Neural cell (in vitro differentiated cells): ENCODE results near the gene CDH4. TPM values are rescaled to one million over a fixed set of nuclear protein-coding genes. Genes with fewer than 3 reads are reported as not detected.

Source experiments
- H2AFZ ChIP-seq: fragments of 200-600, 300-800 bp; sonication (generic), shearing (Covaris generic); 2 replicates; pipeline ENCODE4 v1.6.0; 2014; ENCODE audit warnings: low read depth, mild to moderate bottlenecking, antibody characterized with exemption, low read length, moderate library complexity
- H3F3A ChIP-seq: fragments of 200-600 bp; shearing (Covaris generic); 2 replicates; pipeline ENCODE4 v1.6.1; 2016; ENCODE audit warnings: mild to moderate bottlenecking, moderate library complexity, mixed read lengths, antibody characterized with exemption, low read length; ENCODE audit not compliant: insufficient read depth, poor library complexity, severe bottlenecking
- H3K27ac ChIP-seq: fragments of 200-600, 300-800 bp; sonication (generic), shearing (Covaris generic); 2 replicates; pipeline ENCODE4 v1.5.1; 2014; ENCODE audit warnings: mild to moderate bottlenecking, low read length, moderate library complexity
- H3K27me3 ChIP-seq: fragments of 300-800, 200-600 bp; sonication (generic), shearing (Covaris generic); 2 replicates; pipeline ENCODE4 v1.6.0; 2014; ENCODE audit warnings: mild to moderate bottlenecking, low read depth, low read length, moderate library complexity; ENCODE audit not compliant: insufficient read depth
- H3K36me3 ChIP-seq: fragments of 300-800, 200-600 bp; sonication (generic), shearing (Covaris generic); 2 replicates; pipeline ENCODE4 v1.5.1; 2014; ENCODE audit warnings: mild to moderate bottlenecking, antibody characterized with exemption, low read length, moderate library complexity; ENCODE audit not compliant: insufficient read depth
- H3K4me2 ChIP-seq: fragments of 300-800, 200-600 bp; sonication (generic), shearing (Covaris generic); 2 replicates; pipeline ENCODE4 v1.6.0; 2014; ENCODE audit warnings: mild to moderate bottlenecking, low read length
- H3K4me3 ChIP-seq: fragments of 300-800, 200-600 bp; sonication (generic), shearing (Covaris generic); 2 replicates; pipeline ENCODE4 v1.5.1; 2014; ENCODE audit warnings: mild to moderate bottlenecking, low read length, moderate library complexity
- H3K79me2 ChIP-seq: fragments of 200-600 bp; shearing (Covaris generic); replicated peaks from 2 replicates; pipeline ENCODE4 v1.6.0; 2014; ENCODE audit warnings: mild to moderate bottlenecking, low read length, moderate library complexity; ENCODE audit not compliant: insufficient read depth
- H3K9ac ChIP-seq: fragments of 300-800, 200-600 bp; sonication (generic), shearing (Covaris generic); 2 replicates; pipeline ENCODE4 v1.6.1; 2016; ENCODE audit warnings: mild to moderate bottlenecking, low read length, mixed read lengths
- H3K9me2 ChIP-seq: fragments of 200-600 bp; shearing (Covaris generic); 2 replicates; pipeline ENCODE4 v1.6.1; 2016; ENCODE audit warnings: mild to moderate bottlenecking, low read length, mixed read lengths; ENCODE audit not compliant: insufficient read depth
- H3K9me3 ChIP-seq: fragments of 200-600, 300-800 bp; sonication (generic), shearing (Covaris generic); 2 replicates; pipeline ENCODE4 v1.6.1; 2016; ENCODE audit warnings: mild to moderate bottlenecking, mixed run types, low read length, moderate library complexity, mixed read lengths
- H4K20me1 ChIP-seq: fragments of 200-600 bp; shearing (Covaris generic); 2 replicates; pipeline ENCODE4 v1.6.1; 2016; ENCODE audit warnings: mild to moderate bottlenecking, mixed run types; ENCODE audit not compliant: insufficient read depth
- EP300 ChIP-seq: fragments of 450-650 bp; conservative IDR thresholded peaks from 2 replicates; pipeline ENCODE4 v1.6.1; 2014; ENCODE audit warnings: antibody characterized with exemption, mild to moderate bottlenecking, moderate library complexity; ENCODE audit not compliant: poor library complexity, severe bottlenecking
- EZH2 ChIP-seq: fragments of 200-600, 300-800 bp; shearing (Covaris generic), sonication (generic); IDR thresholded peaks from 2 replicates; pipeline ENCODE4 v1.6.1; 2014; ENCODE audit warnings: antibody characterized with exemption, low read length, borderline replicate concordance, mild to moderate bottlenecking; ENCODE audit not compliant: insufficient read depth, poor library complexity, severe bottlenecking
- MXI1 ChIP-seq: fragments of 450-650 bp; conservative IDR thresholded peaks from 2 replicates; pipeline ENCODE4 v1.6.1; 2014; ENCODE audit warnings: antibody characterized with exemption, mild to moderate bottlenecking; ENCODE audit not compliant: poor library complexity, severe bottlenecking
- POLR2AphosphoS5 ChIP-seq: IDR thresholded peaks from 2 replicates; pipeline ENCODE4 v1.6.1; 2012
- RAD21 ChIP-seq: fragments of 450-650 bp; conservative IDR thresholded peaks from 2 replicates; pipeline ENCODE4 v1.6.1; 2014; ENCODE audit warnings: antibody characterized with exemption, mild to moderate bottlenecking, moderate library complexity
- SMC3 ChIP-seq: fragments of 450-650 bp; conservative IDR thresholded peaks from 2 replicates; pipeline ENCODE4 v1.6.1; 2014; ENCODE audit warnings: antibody characterized with exemption, mild to moderate bottlenecking, moderate library complexity; ENCODE audit not compliant: poor library complexity
- TAF1 ChIP-seq: IDR thresholded peaks from 2 replicates; pipeline ENCODE4 v1.6.1; 2012; ENCODE audit warnings: low read depth
- polyA plus RNA-seq: library from polyadenylated mRNA; depleted of rRNA; stranded (reverse); fragments of >200 nt; gene quantifications from 2 replicates; pipeline ENCODE4 v1.2.3, GENCODE V29; 2014
- TF ChIP-seq, protein P1 (sequence below): fragments of 450-650 bp; IDR thresholded peaks from 2 replicates; pipeline ENCODE4 v1.5.1; 2014; ENCODE audit warnings: antibody characterized with exemption, mild to moderate bottlenecking, moderate library complexity; ENCODE audit not compliant: poor library complexity, severe bottlenecking
- TF ChIP-seq, protein P2 (sequence below): IDR thresholded peaks from 2 replicates; pipeline ENCODE4 v1.6.1; 2012; ENCODE audit warnings: borderline replicate concordance

CDH4 gene
- polyA plus RNA-seq, 1 donor from 2014 or later, result 24.6 TPM

DNA sequence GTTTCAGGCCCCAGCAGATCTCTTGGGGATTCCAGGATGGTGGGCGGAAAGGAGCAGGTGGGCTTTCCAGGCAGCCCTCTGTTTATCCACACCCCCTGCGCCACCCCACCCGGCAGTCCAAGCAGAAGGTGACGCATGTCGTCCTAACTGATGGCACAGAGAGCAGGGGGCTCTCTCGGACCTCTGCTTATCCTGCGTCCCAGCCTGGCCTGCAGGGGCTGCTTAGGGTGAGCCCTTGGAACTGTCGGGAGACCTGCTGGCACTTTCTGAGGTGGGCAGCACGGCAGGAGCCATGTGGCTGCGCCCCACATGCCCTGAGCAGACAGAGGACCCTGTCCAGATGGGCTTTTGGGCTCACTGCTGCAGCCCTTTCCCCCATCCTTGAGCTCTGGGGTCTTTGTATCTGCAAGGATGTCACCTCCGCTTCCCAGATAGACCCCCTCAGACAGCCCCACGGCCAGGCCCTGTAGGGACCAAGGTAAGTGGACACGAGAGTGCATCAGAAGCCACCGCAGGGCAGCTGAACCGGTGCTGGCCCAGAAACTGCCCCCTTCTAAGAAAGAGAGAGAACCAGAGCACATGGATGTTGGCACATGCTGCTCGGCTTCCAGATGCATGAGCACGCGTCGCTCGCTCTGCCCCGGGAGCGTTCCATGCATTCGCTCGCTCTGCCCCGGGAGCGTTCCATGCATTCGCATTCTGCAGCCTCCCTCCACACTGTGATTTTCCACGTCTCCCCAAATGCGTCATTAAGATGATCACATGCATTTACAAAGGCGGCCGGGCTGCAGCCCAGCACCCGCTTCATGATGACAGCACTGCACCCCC is 566.9 kb downstream of the CDH4 start:
- Histone ChIP-seq H3K9me2 (no peaks in the 10 kb centered on the region), H3K27me3 (no peaks in the 10 kb centered on the region), H3K4me3 (no peak overlapping the region), H3K9me3 (no peaks in the 10 kb centered on the region), H3F3A (no peaks in the 10 kb centered on the region), H2AFZ (no peak overlapping the region), H3K27ac (no peak overlapping the region), H3K4me2 (no peak overlapping the region), H3K9ac (no peak overlapping the region), H3K36me3 (no peaks in the 10 kb centered on the region), H3K79me2 (no peaks in the 10 kb centered on the region), H4K20me1 (no peaks in the 10 kb centered on the region)
- TF ChIP-seq SMC3 (no peak), MXI1 (no peak), POLR2AphosphoS5 (no peak), EP300 (no peak), EZH2 (no peak), RAD21 (no peak), TAF1 (no peak)
- TF ChIP-seq, protein P1, sequence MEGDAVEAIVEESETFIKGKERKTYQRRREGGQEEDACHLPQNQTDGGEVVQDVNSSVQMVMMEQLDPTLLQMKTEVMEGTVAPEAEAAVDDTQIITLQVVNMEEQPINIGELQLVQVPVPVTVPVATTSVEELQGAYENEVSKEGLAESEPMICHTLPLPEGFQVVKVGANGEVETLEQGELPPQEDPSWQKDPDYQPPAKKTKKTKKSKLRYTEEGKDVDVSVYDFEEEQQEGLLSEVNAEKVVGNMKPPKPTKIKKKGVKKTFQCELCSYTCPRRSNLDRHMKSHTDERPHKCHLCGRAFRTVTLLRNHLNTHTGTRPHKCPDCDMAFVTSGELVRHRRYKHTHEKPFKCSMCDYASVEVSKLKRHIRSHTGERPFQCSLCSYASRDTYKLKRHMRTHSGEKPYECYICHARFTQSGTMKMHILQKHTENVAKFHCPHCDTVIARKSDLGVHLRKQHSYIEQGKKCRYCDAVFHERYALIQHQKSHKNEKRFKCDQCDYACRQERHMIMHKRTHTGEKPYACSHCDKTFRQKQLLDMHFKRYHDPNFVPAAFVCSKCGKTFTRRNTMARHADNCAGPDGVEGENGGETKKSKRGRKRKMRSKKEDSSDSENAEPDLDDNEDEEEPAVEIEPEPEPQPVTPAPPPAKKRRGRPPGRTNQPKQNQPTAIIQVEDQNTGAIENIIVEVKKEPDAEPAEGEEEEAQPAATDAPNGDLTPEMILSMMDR, result no peak
- TF ChIP-seq, protein P2, sequence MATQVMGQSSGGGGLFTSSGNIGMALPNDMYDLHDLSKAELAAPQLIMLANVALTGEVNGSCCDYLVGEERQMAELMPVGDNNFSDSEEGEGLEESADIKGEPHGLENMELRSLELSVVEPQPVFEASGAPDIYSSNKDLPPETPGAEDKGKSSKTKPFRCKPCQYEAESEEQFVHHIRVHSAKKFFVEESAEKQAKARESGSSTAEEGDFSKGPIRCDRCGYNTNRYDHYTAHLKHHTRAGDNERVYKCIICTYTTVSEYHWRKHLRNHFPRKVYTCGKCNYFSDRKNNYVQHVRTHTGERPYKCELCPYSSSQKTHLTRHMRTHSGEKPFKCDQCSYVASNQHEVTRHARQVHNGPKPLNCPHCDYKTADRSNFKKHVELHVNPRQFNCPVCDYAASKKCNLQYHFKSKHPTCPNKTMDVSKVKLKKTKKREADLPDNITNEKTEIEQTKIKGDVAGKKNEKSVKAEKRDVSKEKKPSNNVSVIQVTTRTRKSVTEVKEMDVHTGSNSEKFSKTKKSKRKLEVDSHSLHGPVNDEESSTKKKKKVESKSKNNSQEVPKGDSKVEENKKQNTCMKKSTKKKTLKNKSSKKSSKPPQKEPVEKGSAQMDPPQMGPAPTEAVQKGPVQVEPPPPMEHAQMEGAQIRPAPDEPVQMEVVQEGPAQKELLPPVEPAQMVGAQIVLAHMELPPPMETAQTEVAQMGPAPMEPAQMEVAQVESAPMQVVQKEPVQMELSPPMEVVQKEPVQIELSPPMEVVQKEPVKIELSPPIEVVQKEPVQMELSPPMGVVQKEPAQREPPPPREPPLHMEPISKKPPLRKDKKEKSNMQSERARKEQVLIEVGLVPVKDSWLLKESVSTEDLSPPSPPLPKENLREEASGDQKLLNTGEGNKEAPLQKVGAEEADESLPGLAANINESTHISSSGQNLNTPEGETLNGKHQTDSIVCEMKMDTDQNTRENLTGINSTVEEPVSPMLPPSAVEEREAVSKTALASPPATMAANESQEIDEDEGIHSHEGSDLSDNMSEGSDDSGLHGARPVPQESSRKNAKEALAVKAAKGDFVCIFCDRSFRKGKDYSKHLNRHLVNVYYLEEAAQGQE, result no peak

- H3K9ac ChIP-seq, result no peak overlapping the region
- H3F3A ChIP-seq, result no peaks in the 10 kb centered on the region
- no peaks in the 10 kb centered on the region for H3K27me3 ChIP-seq
- H3K9me2 ChIP-seq, result no peaks in the 10 kb centered on the region
- no peak overlapping the region for H2AFZ ChIP-seq
- no peak overlapping the region for H3K4me2 ChIP-seq
- no peaks in the 10 kb centered on the region for H3K9me3 ChIP-seq
- no peak for TF ChIP-seq TAF1
- TF ChIP-seq MXI1, result no peak
- TF ChIP-seq POLR2AphosphoS5, result no peak
- no peak for TF ChIP-seq EZH2
- TF ChIP-seq, protein P1, result no peak
- no peak for TF ChIP-seq RAD21
- TF ChIP-seq, protein P2, result no peak
- no peak for TF ChIP-seq EP300
- TF ChIP-seq SMC3, result no peak
- no peak overlapping the region for H3K27ac ChIP-seq
- no peaks in the 10 kb centered on the region for H3K36me3 ChIP-seq
- no peak overlapping the region for H3K4me3 ChIP-seq
- H3K79me2 ChIP-seq, result no peaks in the 10 kb centered on the region
- no peaks in the 10 kb centered on the region for H4K20me1 ChIP-seq
These were observed 567.4 kb downstream of the CDH4 start for GRCh38 chr20:61819574-61819846.
